AG08396 (cell line): ENCODE measurements around the gene RWDD1.

Experiments used
- DNase-seq: peaks from one replicate; pipeline ENCODE4 v3.0.0; 2012; ENCODE audit warnings: low spot score, mixed read lengths

RWDD1 gene, protein sequence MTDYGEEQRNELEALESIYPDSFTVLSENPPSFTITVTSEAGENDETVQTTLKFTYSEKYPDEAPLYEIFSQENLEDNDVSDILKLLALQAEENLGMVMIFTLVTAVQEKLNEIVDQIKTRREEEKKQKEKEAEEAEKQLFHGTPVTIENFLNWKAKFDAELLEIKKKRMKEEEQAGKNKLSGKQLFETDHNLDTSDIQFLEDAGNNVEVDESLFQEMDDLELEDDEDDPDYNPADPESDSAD

DNA sequence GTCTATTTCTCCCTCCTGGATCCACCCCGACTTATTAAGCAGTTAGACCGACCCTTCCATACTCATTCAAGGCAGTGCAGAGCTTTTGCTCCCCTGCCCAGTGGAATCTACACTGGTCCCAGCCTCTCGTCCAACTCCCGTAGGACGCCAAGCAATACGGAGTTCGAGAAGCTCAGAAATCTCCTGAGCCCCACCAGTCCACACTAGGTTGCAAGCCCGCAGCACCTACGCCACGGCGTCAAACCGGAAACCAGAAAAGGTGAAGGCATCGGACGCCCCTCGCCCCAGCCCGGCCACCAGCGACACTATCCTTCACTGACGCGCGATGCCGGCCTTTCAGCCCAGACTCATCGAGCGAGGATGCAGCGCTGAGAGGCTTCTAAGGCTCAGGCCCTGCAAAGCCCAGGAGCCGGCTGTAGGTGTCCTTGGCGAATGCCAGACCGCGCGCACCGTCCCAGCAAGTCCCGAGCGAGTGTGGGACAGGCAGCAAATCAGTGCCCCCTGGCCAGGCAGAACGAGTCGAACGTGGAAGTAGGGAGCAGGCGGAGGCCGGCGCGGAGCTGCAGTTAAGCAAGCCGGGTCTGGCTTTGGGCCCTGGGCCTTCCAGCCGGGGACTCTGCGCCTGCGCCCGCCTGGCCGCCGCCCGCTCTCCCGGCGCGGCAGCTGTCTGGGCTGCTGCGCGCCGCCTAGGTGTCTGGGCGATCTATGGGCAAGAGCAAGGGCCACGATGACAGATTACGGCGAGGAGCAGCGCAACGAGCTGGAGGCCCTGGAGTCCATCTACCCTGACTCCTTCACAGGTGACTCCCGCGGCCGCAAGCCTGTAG is at the start of gene RWDD1:
RWDD1 (plus strand) TSS at position 649 of the 827 bp plus-strand sequence; CDS start at position 728, 79 bp downstream.
- DNase-seq: peak; percentile 97

DNA sequence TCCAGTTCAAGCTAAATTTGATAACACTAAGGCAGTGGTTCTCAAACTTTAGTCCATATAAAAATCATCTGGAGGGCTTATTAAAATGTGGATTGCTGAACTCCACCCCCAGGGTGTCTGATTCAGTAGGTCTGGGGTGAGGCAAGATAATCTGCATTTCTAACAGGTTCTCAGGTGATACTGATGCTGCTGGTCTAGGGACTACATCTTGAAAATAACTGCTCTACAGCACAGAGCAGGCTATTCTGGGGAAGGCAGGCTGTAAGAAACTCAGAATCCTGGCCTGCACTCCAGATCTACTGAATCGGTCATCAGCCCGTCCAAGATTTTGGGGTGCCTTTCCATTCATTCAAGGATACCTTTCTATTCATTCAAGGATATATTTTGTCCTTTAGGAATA is 48.4 kb upstream of the RWDD1 start:
- no peak for DNase-seq

GRCh38 chr6:116524236-116524635 is 47.1 kb upstream of the RWDD1 start:
- no peak for DNase-seq

GRCh38 chr6:116528133-116528532 is 43.2 kb upstream of the RWDD1 start:
- no peak for DNase-seq

DNA sequence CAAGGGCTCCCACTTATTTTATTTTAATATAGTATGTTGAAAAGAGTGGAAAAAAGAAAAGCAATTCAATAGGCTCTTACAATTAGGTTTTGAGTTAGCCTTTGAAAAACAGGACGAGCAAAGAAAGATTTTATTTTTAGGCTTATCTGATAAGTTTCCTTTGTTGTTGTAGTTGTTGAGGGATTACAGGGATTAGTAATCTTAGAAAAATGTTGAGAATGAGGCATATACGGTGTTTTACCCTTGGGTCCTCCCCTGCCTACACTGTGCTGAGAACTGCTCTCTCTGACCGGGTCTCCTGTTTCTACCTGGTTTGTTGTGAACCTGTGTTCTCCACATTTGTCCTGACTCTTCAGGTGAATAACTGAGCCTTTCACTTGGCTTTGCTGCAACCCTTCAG is 42.5 kb upstream of the RWDD1 start:
- DNase-seq: no peak

- no peak for DNase-seq
Observed at GRCh38 chr6:116529466-116530290, 41.6 kb upstream of the RWDD1 start.

DNA sequence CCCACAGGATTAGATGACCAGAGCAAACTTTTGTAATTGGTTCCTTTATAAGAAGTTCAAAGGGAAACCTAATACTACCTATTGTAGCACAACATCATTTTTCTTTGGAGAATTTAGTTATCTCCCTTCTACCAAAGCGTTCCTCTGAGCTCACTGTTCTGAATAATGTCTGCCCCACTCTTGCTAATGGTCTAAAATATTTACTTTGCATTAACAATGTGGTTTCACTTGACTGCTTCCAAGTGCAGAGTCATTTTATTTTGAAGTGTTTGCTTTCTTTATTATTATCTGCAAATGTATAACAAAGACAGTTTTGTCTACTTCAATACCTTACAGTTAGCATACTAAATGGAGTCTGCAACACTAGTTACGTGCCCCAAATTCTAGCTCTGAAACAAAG is 40.9 kb upstream of the RWDD1 start:
- DNase-seq: no peak

- peak; percentile 40 for DNase-seq
Observed at GRCh38 chr6:116531675-116532570, 39.4 kb upstream of the RWDD1 start.

DNA sequence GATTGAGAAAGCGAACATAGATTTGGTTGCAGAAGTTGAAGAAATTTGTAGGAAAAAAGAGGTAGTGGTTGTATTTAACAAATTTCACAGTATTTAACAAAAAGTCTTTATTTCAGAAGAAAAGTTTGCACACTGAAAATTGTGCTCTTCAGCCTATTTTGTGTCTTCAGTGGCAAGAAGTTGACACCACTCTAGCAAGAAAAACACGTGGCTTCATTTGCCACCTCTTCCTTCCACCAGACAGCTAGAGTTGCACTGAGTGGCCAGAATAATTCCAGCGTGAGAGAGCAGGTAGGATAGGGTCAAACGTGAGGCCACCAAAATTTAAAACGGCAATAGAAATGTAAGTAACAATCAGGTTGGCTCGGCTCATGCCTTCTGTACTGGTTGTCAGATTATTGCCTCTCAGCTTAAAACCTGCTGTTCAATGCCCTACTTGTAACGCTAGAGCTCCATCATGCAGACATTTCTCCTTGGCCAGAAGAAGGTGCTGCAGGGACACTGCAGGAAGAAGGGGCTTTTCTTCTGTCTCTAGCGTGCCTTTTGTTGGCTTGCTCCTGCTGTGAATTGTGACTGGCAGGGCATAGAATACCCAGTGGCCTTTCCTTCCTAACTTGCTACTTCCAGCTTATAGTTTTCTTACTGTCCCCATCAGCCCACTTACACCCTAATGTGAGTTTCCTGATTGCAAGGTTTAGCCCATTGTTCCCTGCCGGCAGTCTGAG is 37.9 kb upstream of the RWDD1 start:
- no peak for DNase-seq

DNA sequence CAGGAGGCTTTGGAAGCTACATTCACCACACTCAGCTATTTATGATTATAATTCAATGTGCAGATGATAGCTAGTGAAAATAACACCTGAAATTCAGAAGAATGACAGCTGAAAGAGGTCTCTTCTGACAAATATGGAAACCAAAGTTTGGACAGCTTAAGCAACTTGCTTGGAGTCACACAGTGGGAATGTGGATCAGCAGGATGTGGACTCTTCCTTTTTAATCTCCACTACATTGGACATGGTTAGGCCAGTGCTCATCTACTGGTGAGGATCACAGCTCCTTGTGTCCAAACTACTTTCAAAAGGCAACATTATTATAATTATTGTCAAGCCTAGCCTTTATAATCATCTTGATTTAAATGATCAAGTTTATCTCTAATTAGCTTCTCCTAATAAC is 36.2 kb upstream of the RWDD1 start:
- no peak for DNase-seq

DNA sequence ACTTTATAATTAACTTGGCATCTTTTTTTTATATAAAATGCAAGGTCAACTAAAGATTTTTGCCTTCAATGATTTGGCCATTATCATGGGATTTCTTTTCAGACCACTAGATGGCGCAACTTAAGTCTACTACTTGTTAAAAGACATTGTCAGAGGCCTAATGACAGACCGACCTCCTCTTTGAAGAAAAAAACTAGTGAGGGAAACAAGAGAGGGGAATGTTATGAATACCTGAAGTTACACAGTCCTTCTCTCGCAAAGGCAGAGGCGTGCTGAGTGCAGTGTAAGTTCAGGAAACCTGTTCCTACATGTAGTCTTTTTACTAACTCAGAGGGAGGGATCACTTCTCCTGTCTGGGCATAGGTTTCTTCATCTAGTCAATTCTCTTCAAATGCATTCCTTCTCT is 35.1 kb upstream of the RWDD1 start:
- peak; percentile 29 for DNase-seq

DNA sequence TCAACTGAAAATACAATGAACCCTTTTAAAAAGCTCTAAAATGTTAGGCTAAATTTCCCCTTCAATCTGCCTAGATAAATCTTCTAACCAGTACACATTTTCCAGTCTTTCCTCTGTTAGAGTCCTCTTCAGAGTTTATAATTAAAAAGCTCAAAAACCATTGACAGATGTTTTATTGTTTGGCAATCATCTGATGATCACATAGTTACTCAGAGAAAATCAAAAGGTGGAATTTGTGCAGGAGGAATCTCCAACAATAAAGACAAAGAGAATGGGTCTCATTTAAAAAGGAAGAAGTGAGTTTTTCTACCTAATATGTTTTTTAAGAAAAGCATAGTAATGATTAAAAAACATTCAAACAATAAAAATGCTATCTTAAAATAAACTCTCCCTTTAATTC is 28.9 kb upstream of the RWDD1 start:
- no peak for DNase-seq

DNA sequence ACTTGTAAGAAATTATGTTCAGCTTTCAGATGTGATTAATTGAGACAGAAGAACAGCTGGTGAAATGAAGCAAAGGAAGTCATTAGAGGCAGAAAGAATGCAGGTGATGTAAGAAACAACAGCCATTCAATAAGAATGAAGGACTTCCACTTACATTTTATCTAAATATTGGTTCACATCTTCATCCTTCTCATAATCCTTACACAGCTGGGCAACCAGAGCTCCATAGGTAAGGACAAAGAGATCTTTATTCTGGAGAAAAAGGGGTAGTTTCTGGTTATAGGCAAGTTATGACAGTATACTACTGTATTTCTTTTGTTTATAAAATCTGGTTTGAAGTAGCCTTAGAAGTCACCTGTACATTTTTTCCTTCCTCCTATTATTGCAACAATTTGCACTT is 28.2 kb upstream of the RWDD1 start:
- no peak for DNase-seq

GRCh38 chr6:116545651-116546050 is 25.7 kb upstream of the RWDD1 start, which contains the start of gene TRAPPC3L:
TRAPPC3L (minus strand) TSS chr6:116545684; CDS start chr6:116545514, 170 bp downstream.
- no peak for DNase-seq

- DNase-seq: no peak
Observed at GRCh38 chr6:116547358-116547757, 23.9 kb upstream of the RWDD1 start.

DNA sequence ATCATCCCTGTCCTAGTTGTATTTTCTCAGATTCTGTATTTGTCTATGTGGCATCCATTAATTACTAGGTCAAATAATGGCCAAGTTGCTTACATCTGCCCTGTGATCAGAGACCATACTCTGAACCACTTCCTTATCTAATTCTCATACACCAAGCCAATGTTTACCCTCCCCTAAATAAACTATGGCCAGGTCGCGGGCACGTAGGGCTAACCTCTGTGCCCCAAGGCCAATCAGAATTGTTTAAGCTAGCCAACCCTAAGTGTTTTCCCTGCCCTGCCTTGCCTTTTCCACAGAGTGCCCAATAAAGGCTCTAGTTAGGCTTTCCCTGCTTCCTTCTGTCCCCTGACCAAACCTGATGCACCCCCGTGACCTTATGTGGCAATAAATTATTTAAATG is 20.5 kb upstream of the RWDD1 start:
- no peak for DNase-seq

- DNase-seq: no peak
Observed at GRCh38 chr6:116553451-116553850, 17.9 kb upstream of the RWDD1 start, which contains the start of gene CALHM4. CALHM4 (plus strand) TSS chr6:116553751; CDS start chr6:116553794, 43 bp downstream.

GRCh38 chr6:116556065-116556464 is 15.2 kb upstream of the RWDD1 start:
- DNase-seq: peak; percentile 40

GRCh38 chr6:116556814-116557415 is 14.4 kb upstream of the RWDD1 start:
- no peak for DNase-seq

DNA sequence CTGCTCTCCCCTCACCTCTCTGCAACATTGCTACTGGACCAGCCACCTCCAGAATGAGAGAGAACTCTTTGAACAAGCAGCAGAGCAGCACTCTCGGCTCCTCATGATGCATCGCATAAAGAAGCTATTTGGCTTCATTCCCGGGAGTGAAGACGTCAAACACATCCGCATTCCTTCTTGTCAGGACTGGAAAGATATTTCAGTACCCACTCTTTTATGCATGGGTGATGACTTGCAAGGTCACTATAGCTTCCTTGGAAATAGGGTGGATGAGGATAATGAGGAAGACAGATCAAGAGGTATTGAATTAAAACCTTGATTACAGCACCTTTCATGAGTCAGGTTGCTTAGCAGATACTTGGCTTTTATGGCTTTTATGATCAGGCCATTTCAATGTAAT is 13.4 kb upstream of the RWDD1 start:
- DNase-seq: peak; percentile 74
